ENCODE data around the gene MCOLN3. TPM values are rescaled to one million over a fixed set of nuclear protein-coding genes. Genes with fewer than 3 reads are reported as not detected.

MCOLN3 gene
- total RNA-seq, 2 donors from 2014 or later = 10.1 to 12.6 TPM

DNA sequence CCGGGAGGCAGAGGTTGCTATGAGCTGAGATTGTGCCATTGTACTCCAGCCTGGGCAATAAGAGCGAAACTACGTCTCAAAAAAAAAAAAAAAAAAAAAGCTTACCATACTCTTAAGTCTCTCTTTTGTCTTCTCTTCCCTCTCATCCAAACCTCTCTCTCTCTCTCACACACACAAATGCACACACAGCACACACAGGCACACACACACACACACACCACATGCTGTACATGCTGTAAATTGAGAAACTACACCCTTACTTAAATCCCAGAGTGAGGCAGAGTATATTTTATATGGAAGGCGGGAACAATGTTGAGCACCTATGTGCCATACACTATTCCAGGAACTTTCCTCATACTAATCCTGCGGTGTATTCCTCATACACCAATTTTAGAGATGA is 6.5 kb downstream of the MCOLN3 start:
- Mint-ChIP-seq H3K27me3 (ENCODE audit: insufficient read depth) (peaks cover 16% of the 10 kb centered on the region), H3K36me3 (ENCODE audit: low read depth) (no peaks in the 10 kb centered on the region), H3K9me3 (no peaks in the 10 kb centered on the region), H3K4me1 (peaks cover 8% of the 10 kb centered on the region), H3K4me3 (no peak overlapping the region), H3K27ac (no peak overlapping the region)
- peaks cover 27% of the 10 kb centered on the region for H3K27me3 ChIP-seq (ENCODE audit: control insufficient read depth, insufficient read depth, low read length, poor library complexity, severe bottlenecking)
- no peaks in the 10 kb centered on the region for H3K36me3 ChIP-seq (ENCODE audit: control insufficient read depth, insufficient read depth, low read length)
- no peak for DNase-seq
- H3K4me3 ChIP-seq (ENCODE audit: low read length) = no peak overlapping the region
- no peak overlapping the region for H3K27ac ChIP-seq (ENCODE audit: low read depth, low read length)
- TF ChIP-seq, protein P1, sequence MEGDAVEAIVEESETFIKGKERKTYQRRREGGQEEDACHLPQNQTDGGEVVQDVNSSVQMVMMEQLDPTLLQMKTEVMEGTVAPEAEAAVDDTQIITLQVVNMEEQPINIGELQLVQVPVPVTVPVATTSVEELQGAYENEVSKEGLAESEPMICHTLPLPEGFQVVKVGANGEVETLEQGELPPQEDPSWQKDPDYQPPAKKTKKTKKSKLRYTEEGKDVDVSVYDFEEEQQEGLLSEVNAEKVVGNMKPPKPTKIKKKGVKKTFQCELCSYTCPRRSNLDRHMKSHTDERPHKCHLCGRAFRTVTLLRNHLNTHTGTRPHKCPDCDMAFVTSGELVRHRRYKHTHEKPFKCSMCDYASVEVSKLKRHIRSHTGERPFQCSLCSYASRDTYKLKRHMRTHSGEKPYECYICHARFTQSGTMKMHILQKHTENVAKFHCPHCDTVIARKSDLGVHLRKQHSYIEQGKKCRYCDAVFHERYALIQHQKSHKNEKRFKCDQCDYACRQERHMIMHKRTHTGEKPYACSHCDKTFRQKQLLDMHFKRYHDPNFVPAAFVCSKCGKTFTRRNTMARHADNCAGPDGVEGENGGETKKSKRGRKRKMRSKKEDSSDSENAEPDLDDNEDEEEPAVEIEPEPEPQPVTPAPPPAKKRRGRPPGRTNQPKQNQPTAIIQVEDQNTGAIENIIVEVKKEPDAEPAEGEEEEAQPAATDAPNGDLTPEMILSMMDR (conservative IDR thresholded peaks at IDR 0.05) = no peak
- no peak overlapping the region for H3K9ac ChIP-seq (ENCODE audit: extremely low read depth, low read length, poor library complexity, severe bottlenecking)
- H3K4me1 ChIP-seq (ENCODE audit: control insufficient read depth, insufficient read depth, low read length) = no peaks in the 10 kb centered on the region
- WGBS, 2 experiments (ENCODE audit: insufficient coverage in 1 of 2, insufficient read length in 1 of 2) = 91 to 100% methylated on average over 4 to 5 of the region's 5 CpGs
- H3K9me3 ChIP-seq (ENCODE audit: control insufficient read depth, low read length) = no peaks in the 10 kb centered on the region

- H3K9ac ChIP-seq (ENCODE audit: extremely low read depth, low read length, poor library complexity, severe bottlenecking) = no peak overlapping the region
- no peaks in the 10 kb centered on the region for H3K27me3 ChIP-seq (ENCODE audit: control insufficient read depth, insufficient read depth, low read length, poor library complexity, severe bottlenecking)
- no peaks in the 10 kb centered on the region for H3K4me1 ChIP-seq (ENCODE audit: control insufficient read depth, insufficient read depth, low read length)
- no peaks in the 10 kb centered on the region for H3K9me3 ChIP-seq (ENCODE audit: control insufficient read depth, low read length)
- Mint-ChIP-seq H3K4me3 (no peak overlapping the region), H3K36me3 (ENCODE audit: low read depth) (no peaks in the 10 kb centered on the region), H3K27ac (no peak overlapping the region), H3K4me1 (no peaks in the 10 kb centered on the region), H3K9me3 (no peaks in the 10 kb centered on the region), H3K27me3 (ENCODE audit: insufficient read depth) (no peaks in the 10 kb centered on the region)
- TF ChIP-seq, protein P1 (conservative IDR thresholded peaks at IDR 0.05) = no peak
- H3K27ac ChIP-seq (ENCODE audit: low read depth, low read length) = no peak overlapping the region
- H3K36me3 ChIP-seq (ENCODE audit: control insufficient read depth, insufficient read depth, low read length) = no peaks in the 10 kb centered on the region
- 100% methylated on average over 1 of the region's 2 CpGs; no CpG with 5 or more reads in 1 of the 2 experiments for WGBS, 2 experiments (ENCODE audit: insufficient coverage in 1 of 2, insufficient read length in 1 of 2)
- DNase-seq = no peak
- H3K4me3 ChIP-seq (ENCODE audit: low read length) = no peak overlapping the region
Measured at GRCh38 chr1:85033221-85033620, 15.1 kb downstream of the MCOLN3 start.

DNA sequence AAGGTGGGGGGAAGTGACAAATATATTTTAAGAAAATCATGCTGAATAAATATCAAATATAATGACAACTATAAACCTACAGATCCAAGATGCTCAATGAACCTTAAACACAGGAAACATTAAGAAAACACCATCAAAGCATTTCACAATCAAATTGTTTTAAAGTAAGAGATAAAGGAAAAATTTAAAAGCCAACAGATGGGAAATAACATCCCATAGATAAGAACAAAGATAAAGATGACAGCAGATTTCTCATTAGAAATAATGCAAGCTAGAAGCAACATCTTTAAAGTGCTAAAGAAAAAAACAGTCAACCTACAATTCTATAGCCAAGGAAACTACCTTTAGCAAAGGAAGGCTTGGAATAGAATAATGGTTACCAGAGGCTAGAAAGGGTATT is 17.8 kb downstream of the MCOLN3 start:
- no peak for DNase-seq

More for the DNA sequence above, 17.8 kb downstream of the MCOLN3 start:
- Mint-ChIP-seq H3K4me1 (no peaks in the 10 kb centered on the region), H3K27me3 (ENCODE audit: insufficient read depth) (no peaks in the 10 kb centered on the region), H3K27ac (no peak overlapping the region), H3K9me3 (no peaks in the 10 kb centered on the region), H3K4me3 (no peak overlapping the region), H3K36me3 (ENCODE audit: low read depth) (no peaks in the 10 kb centered on the region)
- no peak overlapping the region for H3K27ac ChIP-seq (ENCODE audit: low read depth, low read length)
- H3K4me1 ChIP-seq (ENCODE audit: control insufficient read depth, insufficient read depth, low read length) = no peaks in the 10 kb centered on the region
- TF ChIP-seq, protein P1 (conservative IDR thresholded peaks at IDR 0.05) = no peak
- H3K9ac ChIP-seq (ENCODE audit: extremely low read depth, low read length, poor library complexity, severe bottlenecking) = no peak overlapping the region
- no peaks in the 10 kb centered on the region for H3K9me3 ChIP-seq (ENCODE audit: control insufficient read depth, low read length)
- H3K27me3 ChIP-seq (ENCODE audit: control insufficient read depth, insufficient read depth, low read length, poor library complexity, severe bottlenecking) = no peaks in the 10 kb centered on the region
- H3K36me3 ChIP-seq (ENCODE audit: control insufficient read depth, insufficient read depth, low read length) = no peaks in the 10 kb centered on the region
- H3K4me3 ChIP-seq (ENCODE audit: low read length) = no peak overlapping the region
